Lower leg skin (tissue), 3 donors: ENCODE measurements around the gene FOXP1.

Experiments used
- CTCF ChIP-seq, 3 donors: fragments of 450-650 bp; IDR thresholded peaks; one replicate each; pipeline ENCODE4 v1.5.1; 2016; ENCODE audit warnings: antibody characterized with exemption in 3 of 3, mild to moderate bottlenecking in 3 of 3, moderate library complexity in 2 of 3
- POLR2A ChIP-seq, 2 donors: fragments of 450-650 bp; IDR thresholded peaks; one replicate each; pipeline ENCODE4 v1.6.1; 2016 to 2017; ENCODE audit warnings: antibody characterized with exemption in 2 of 2, mild to moderate bottlenecking in 1 of 2, moderate library complexity in 1 of 2

- TF ChIP-seq CTCF (IDR thresholded peaks at IDR 0.05) (no peak), POLR2A (IDR thresholded peaks at IDR 0.05) (no peak)
Observed at GRCh38 chr3:71376503-71376902, 207.0 kb downstream of the FOXP1 start.
